Activated B cell treated with CpG ODN at 0.5 μM for 24 hours (primary cell): ENCODE measurements around the gene ELP2. TPM values are rescaled to one million over a fixed set of nuclear protein-coding genes. Genes with fewer than 3 reads are reported as not detected.

Source experiments
- ATAC-seq: fragments of 200-7000 bp; cut with Tn5 transposase; one replicate; pipeline ENCODE4 v1.10.0; 2021; ENCODE audit warnings: low read depth, mild to moderate bottlenecking, moderate library complexity
- CTCF ChIA-PET: fragments of 350-600 bp; sonication (Branson Sonifier 250); formaldehyde crosslinking; loops from one replicate; lab custom pipeline; 2021; ENCODE audit warnings: antibody characterized with exemption; lab: Charles Lee
- POLR2A ChIA-PET: fragments of 350-600 bp; sonication (Branson Sonifier 250); formaldehyde crosslinking; loops from one replicate; lab custom pipeline; 2021; ENCODE audit warnings: antibody characterized with exemption; lab: Charles Lee
- DNase-seq: peaks from one replicate; pipeline ENCODE4 v3.0.0; 2022
- H3K27ac Mint-ChIP-seq: one replicate; pipeline ENCODE4 v1.8.0; 2020; ENCODE audit warnings: mixed read lengths
- H3K27me3 Mint-ChIP-seq: one replicate; pipeline ENCODE4 v1.8.0; 2021; ENCODE audit warnings: mixed read lengths
- H3K36me3 Mint-ChIP-seq: one replicate; pipeline ENCODE4 v1.8.0; 2021; ENCODE audit warnings: low read depth, mixed read lengths
- H3K4me1 Mint-ChIP-seq: one replicate; pipeline ENCODE4 v1.8.0; 2021; ENCODE audit warnings: mixed read lengths
- H3K4me3 Mint-ChIP-seq: one replicate; pipeline ENCODE4 v1.8.0; 2020; ENCODE audit warnings: mild to moderate bottlenecking, mixed read lengths
- H3K9me3 Mint-ChIP-seq: one replicate; pipeline ENCODE4 v1.8.0; 2020; ENCODE audit warnings: mixed read lengths
- CTCF ChIP-seq: fragments of 200-600 bp; IDR thresholded peaks from one replicate; pipeline ENCODE4 v1.8.0; 2022; ENCODE audit warnings: antibody characterized with exemption, mild to moderate bottlenecking
- intact Hi-C: fragments of 100-400 bp; cut with micrococcal nuclease; formaldehyde crosslinking; loops from one replicate; pipeline ENCODE4 v1.15.1; 2024
- total RNA-seq: library from RNA; stranded (reverse); gene quantifications from 2 replicates; pipeline ENCODE4 v1.2.3, GENCODE V29; 2022

Gene ELP2
- total RNA-seq, 1 donor from 2014 or later = 124 TPM

GRCh38 chr18:36127836-36128529 is 1.7 kb upstream of the ELP2 start:
- peaks cover 51% of the 10 kb centered on the region for H3K36me3 Mint-ChIP-seq
- intact Hi-C loops = loop anchor here (2.0 to 5.0 kb wide), 3 partner anchors 541 to 1151 kb away; partner anchors contain the start of gene MAPRE2
- H3K9me3 Mint-ChIP-seq = no peaks in the 10 kb centered on the region
- DNase-seq (no peak), ATAC-seq (no peak)
- H3K27me3 Mint-ChIP-seq = no peaks in the 10 kb centered on the region
- H3K4me3 Mint-ChIP-seq = peak overlapping the region; percentile 94
- H3K4me1 Mint-ChIP-seq = peaks cover 51% of the 10 kb centered on the region
- ChIA-PET CTCF (interaction anchor here (1.0 to 1.5 kb wide), 3 partner anchors 110 to 157 kb away, joined by 3 to 6 read pairs (median 3); no protein-coding TSS in a partner anchor), POLR2A (interaction anchor here (0.7 to 3.7 kb wide), 7 partner anchors 17 to 511 kb away, joined by 3 to 29 read pairs (median 6); partner anchors contain the start of gene RPRD1A)
- TF ChIP-seq CTCF = no peak
- H3K27ac Mint-ChIP-seq = peak overlapping the region; percentile 92

GRCh38 chr18:36128530-36128870 is 1.2 kb upstream of the ELP2 start:
- H3K4me1 Mint-ChIP-seq = peaks cover 53% of the 10 kb centered on the region
- H3K4me3 Mint-ChIP-seq = peak overlapping the region; percentile 94
- H3K27me3 Mint-ChIP-seq = no peaks in the 10 kb centered on the region
- peaks cover 49% of the 10 kb centered on the region for H3K36me3 Mint-ChIP-seq
- DNase-seq = no peak
- H3K9me3 Mint-ChIP-seq = no peaks in the 10 kb centered on the region
- no peak for ATAC-seq
- intact Hi-C loops = loop anchor here (2.0 to 5.0 kb wide), 3 partner anchors 541 to 1151 kb away; partner anchors contain the start of gene MAPRE2
- ChIA-PET CTCF (interaction anchor here (0.8 to 1.5 kb wide), 3 partner anchors 68 to 156 kb away, joined by 3 to 6 read pairs (median 3); no protein-coding TSS in a partner anchor), POLR2A (interaction anchor here (0.6 to 3.7 kb wide), 19 partner anchors 8 to 879 kb away, joined by 3 to 29 read pairs (median 6); partner anchors contain the start of genes INO80C, RPRD1A and ZSCAN30)
- H3K27ac Mint-ChIP-seq = peak overlapping the region; percentile 92
- no peak for TF ChIP-seq CTCF

- peaks cover 54% of the 10 kb centered on the region for H3K4me1 Mint-ChIP-seq
Observed at GRCh38 chr18:36128907-36129299, 796 bp upstream of the ELP2 start.

GRCh38 chr18:36130039-36130831 is 536 bp downstream of the ELP2 start:
- no peak for TF ChIP-seq CTCF
- DNase-seq (no peak), ATAC-seq (peak; percentile 15)
- Mint-ChIP-seq H3K4me1 (peaks cover 60% of the 10 kb centered on the region), H3K4me3 (peak overlapping the region; percentile 94), H3K36me3 (peaks cover 42% of the 10 kb centered on the region), H3K27me3 (no peaks in the 10 kb centered on the region), H3K9me3 (no peaks in the 10 kb centered on the region), H3K27ac (peak overlapping the region; percentile 92)
- ChIA-PET CTCF (interaction anchor here (1.0 kb wide), 1 partner anchor 744 kb away, joined by 4 read pairs; no protein-coding TSS in a partner anchor), POLR2A (interaction anchor here (0.8 to 3.7 kb wide), 14 partner anchors 10 to 840 kb away, joined by 3 to 14 read pairs (median 6); partner anchors contain the start of genes INO80C, RPRD1A, ZNF24 and ZSCAN30)
- intact Hi-C loops = no loop called here

More at GRCh38 chr18:36128907-36129299, 796 bp upstream of the ELP2 start:
- Mint-ChIP-seq H3K9me3 (no peaks in the 10 kb centered on the region), H3K27ac (peak overlapping the region; percentile 92), H3K4me3 (peak overlapping the region; percentile 94), H3K27me3 (no peaks in the 10 kb centered on the region), H3K36me3 (peaks cover 46% of the 10 kb centered on the region)
- TF ChIP-seq CTCF = no peak
- ChIA-PET POLR2A (interaction anchor here (0.6 to 3.7 kb wide), 19 partner anchors 8 to 880 kb away, joined by 3 to 29 read pairs (median 6); partner anchors contain the start of genes INO80C, RPRD1A and ZSCAN30), CTCF (interaction anchor here (0.8 to 1.5 kb wide), 3 partner anchors 68 to 156 kb away, joined by 3 to 6 read pairs (median 3); no protein-coding TSS in a partner anchor)
- ATAC-seq = no peak
- intact Hi-C loops = loop anchor here (1.0 to 5.0 kb wide), 14 partner anchors 21 to 1152 kb away; partner anchors contain the start of genes KIAA1328, MAPRE2, MOCOS and RMP24
- DNase-seq = no peak
